ENCODE data around the gene KNCN.

- TF ChIP-seq CTCF (IDR thresholded peaks at IDR 0.05; ENCODE audit: poor library complexity, severe bottlenecking), result no peak
- TF ChIP-seq EP300 (conservative IDR thresholded peaks at IDR 0.05; ENCODE audit: poor library complexity, severe bottlenecking), result no peak
- TF ChIP-seq RAD21 (conservative IDR thresholded peaks at IDR 0.05), result no peak
- no peak for TF ChIP-seq EZH2 (IDR thresholded peaks at IDR 0.05; ENCODE audit: borderline replicate concordance, insufficient read depth, low read length, poor library complexity, severe bottlenecking)
- TF ChIP-seq POLR2AphosphoS5 (IDR thresholded peaks at IDR 0.05), result no peak
- TF ChIP-seq REST (IDR thresholded peaks at IDR 0.05; ENCODE audit: borderline replicate concordance), result no peak
These were observed 28.5 kb downstream of the KNCN start for GRCh38 chr1:46522969-46523320.
